Nephron progenitor cell (in vitro differentiated cells): ENCODE results near the gene SPAM1.

Experiments used
- DNase-seq: peaks from one replicate; pipeline ENCODE4 v3.0.0; 2021
- H3K27ac Mint-ChIP-seq: 2 replicates; pipeline ENCODE4 v1.8.0; 2021; ENCODE audit warnings: mild to moderate bottlenecking, moderate library complexity, mixed read lengths
- H3K27me3 Mint-ChIP-seq: 2 replicates; pipeline ENCODE4 v1.8.0; 2021; ENCODE audit warnings: mild to moderate bottlenecking, low read depth, mixed read lengths; ENCODE audit not compliant: poor library complexity
- H3K36me3 Mint-ChIP-seq: 2 replicates; pipeline ENCODE4 v1.8.0; 2021; ENCODE audit warnings: low read depth, mixed read lengths
- H3K4me1 Mint-ChIP-seq: 2 replicates; pipeline ENCODE4 v1.8.0; 2021; ENCODE audit warnings: mixed read lengths
- H3K4me3 Mint-ChIP-seq: 2 replicates; pipeline ENCODE4 v1.8.0; 2021; ENCODE audit warnings: mild to moderate bottlenecking, moderate library complexity, mixed read lengths
- H3K9me3 Mint-ChIP-seq: 2 replicates; pipeline ENCODE4 v1.8.0; 2021; ENCODE audit warnings: mild to moderate bottlenecking, moderate library complexity, mixed read lengths
- TF ChIP-seq, protein P1 (sequence below): fragments of 200-600 bp; sonication (generic); IDR thresholded peaks from 2 replicates; pipeline ENCODE4 v1.5.0; 2021; ENCODE audit warnings: antibody characterized with exemption

SPAM1 gene

DNA sequence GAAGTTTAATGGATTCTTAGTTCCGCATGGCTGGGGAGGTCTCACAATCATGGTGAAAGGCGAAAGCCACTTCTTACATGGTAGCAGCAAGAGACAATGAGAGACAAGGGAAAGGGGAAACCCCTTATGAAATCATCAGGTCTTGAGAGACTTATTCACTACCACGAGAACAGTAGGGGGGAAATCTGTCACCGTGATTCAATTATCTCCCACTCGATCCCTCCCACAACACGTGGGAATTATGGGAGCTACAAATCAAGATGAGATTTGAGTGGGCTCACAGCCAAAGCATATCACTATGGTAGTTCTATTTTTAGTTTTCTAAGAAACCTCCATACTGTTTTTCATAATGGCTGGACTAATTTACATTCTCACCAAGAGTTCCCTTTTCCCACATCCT is 36.7 kb downstream of the SPAM1 start:
- no peak for DNase-seq
- Mint-ChIP-seq H3K4me1 (no peaks in the 10 kb centered on the region), H3K27ac (no peak overlapping the region), H3K27me3 (peaks cover 6% of the 10 kb centered on the region), H3K4me3 (no peak overlapping the region), H3K36me3 (no peaks in the 10 kb centered on the region), H3K9me3 (no peaks in the 10 kb centered on the region)
- TF ChIP-seq, protein P1, sequence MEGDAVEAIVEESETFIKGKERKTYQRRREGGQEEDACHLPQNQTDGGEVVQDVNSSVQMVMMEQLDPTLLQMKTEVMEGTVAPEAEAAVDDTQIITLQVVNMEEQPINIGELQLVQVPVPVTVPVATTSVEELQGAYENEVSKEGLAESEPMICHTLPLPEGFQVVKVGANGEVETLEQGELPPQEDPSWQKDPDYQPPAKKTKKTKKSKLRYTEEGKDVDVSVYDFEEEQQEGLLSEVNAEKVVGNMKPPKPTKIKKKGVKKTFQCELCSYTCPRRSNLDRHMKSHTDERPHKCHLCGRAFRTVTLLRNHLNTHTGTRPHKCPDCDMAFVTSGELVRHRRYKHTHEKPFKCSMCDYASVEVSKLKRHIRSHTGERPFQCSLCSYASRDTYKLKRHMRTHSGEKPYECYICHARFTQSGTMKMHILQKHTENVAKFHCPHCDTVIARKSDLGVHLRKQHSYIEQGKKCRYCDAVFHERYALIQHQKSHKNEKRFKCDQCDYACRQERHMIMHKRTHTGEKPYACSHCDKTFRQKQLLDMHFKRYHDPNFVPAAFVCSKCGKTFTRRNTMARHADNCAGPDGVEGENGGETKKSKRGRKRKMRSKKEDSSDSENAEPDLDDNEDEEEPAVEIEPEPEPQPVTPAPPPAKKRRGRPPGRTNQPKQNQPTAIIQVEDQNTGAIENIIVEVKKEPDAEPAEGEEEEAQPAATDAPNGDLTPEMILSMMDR = no peak

DNA sequence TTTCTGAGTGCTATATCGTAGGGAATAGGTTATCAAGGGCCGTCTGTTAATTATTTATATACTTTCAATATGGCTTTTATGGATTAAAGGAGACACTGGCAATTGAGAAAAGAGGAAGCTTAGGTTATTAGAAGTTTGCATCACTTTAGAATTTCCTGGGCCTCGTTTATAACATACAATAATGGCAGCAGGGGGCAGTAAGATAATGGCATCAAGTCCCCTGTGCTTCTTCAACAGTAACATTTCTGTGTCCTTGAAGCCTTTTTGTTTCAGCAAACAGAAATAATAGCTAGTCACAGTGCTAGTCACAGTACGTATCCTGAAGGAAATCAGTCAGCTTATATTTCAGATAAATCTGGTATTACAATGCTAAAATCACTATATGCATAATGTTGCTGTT is 41.9 kb downstream of the SPAM1 start:
- H3K9me3 Mint-ChIP-seq = no peaks in the 10 kb centered on the region
- no peak for DNase-seq
- no peak overlapping the region for H3K27ac Mint-ChIP-seq
- H3K27me3 Mint-ChIP-seq = peaks cover 6% of the 10 kb centered on the region
- TF ChIP-seq, protein P1 = no peak
- H3K36me3 Mint-ChIP-seq = no peaks in the 10 kb centered on the region
- H3K4me3 Mint-ChIP-seq = no peak overlapping the region
- H3K4me1 Mint-ChIP-seq = no peaks in the 10 kb centered on the region

DNA sequence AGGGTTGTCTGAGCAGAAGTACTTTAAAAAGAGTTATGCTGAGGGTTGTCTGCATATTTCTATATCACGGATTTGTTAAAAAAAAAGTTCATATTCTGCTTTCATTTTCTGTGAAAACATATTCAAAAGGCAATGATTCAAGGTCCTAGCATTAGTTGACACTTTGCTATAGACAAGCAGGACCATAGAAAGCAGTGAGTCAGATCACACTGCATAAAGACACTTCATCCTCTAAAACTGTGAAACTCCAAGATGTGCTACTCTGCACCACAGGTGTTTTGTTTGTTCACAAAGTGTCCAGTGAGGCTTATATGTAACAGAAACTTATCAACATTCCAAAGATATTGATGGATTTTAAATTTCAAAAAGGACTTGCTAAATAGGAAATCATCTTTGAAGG is 47.0 kb downstream of the SPAM1 start:
- Mint-ChIP-seq H3K9me3 (no peaks in the 10 kb centered on the region), H3K27ac (no peak overlapping the region), H3K4me3 (no peak overlapping the region), H3K36me3 (no peaks in the 10 kb centered on the region), H3K27me3 (no peaks in the 10 kb centered on the region), H3K4me1 (no peaks in the 10 kb centered on the region)
- DNase-seq = no peak
- TF ChIP-seq, protein P1 = no peak

DNA sequence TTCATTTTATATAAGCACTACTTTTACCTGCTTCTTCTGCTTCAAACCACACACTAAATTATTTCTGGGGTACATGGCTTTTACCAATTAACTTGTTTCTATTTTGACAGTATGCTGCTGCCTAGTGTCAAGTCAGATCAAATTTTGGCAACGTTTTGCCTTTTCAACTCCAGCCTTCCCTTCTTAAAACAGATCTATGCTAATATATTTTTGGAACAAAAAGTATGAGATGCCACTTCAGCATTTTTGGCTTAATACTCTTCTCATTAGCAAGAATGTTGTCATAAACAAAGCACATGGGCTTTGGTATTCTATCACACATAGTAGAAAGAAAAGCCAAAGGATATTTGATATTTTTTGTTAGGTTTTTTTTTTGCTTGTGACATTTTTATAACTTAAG is 47.8 kb downstream of the SPAM1 start:
- Mint-ChIP-seq H3K4me3 (no peak overlapping the region), H3K27me3 (no peaks in the 10 kb centered on the region), H3K4me1 (no peaks in the 10 kb centered on the region), H3K36me3 (no peaks in the 10 kb centered on the region), H3K9me3 (no peaks in the 10 kb centered on the region), H3K27ac (no peak overlapping the region)
- DNase-seq = no peak
- TF ChIP-seq, protein P1 = no peak

DNA sequence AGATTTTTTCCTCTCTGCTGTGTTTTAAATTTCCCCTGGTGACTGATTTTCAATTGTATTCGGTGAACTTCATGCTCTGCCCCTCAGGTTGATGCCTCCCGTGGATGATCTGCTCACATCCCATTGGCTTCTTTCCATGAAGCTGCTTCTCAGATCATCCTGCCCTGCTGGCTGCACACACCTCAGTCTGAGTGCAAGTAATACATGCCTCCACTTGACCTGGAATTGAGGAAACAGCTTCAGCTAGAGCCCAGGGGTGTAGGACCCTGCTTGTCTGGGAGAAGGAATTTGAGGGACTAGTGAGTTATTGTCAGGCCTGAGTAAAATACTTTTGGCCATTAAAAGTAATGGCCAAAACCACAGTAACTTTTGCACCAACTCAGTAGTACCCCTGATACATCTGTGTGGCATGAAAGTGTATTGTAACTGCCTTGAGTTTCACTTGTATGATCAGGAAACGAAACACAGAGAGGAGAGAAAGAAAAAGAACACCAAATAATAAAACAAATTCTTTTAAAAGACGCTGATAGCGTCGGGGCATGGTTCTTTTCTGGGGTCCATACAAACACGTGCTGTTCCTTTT is 49.4 kb downstream of the SPAM1 start:
- no peaks in the 10 kb centered on the region for H3K27me3 Mint-ChIP-seq
- no peak overlapping the region for H3K4me3 Mint-ChIP-seq
- TF ChIP-seq, protein P1 = no peak
- no peaks in the 10 kb centered on the region for H3K36me3 Mint-ChIP-seq
- H3K9me3 Mint-ChIP-seq = no peaks in the 10 kb centered on the region
- no peak for DNase-seq
- no peak overlapping the region for H3K27ac Mint-ChIP-seq
- H3K4me1 Mint-ChIP-seq = no peaks in the 10 kb centered on the region

DNA sequence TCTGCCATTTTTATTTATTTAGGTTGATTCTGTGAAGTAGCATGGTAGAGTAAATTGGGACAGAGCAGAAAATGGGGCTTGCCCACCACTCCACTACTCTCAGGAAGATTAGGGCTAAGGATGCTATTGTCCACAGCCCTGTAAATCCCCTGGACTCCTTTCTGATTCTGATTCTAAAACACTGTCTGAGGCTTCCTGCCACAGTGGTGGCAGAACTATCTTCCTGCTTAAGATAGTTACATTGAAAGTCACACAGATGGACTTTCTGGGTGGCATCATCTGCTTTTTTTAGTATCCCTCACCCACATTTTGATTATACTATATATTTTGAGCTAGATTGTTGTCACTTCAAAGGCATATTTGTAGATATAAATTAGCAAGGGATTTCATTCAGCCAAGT is 50.0 kb downstream of the SPAM1 start:
- Mint-ChIP-seq H3K4me3 (no peak overlapping the region), H3K27ac (no peak overlapping the region), H3K36me3 (no peaks in the 10 kb centered on the region), H3K4me1 (no peaks in the 10 kb centered on the region), H3K27me3 (no peaks in the 10 kb centered on the region), H3K9me3 (no peaks in the 10 kb centered on the region)
- TF ChIP-seq, protein P1 = no peak
- DNase-seq = no peak
